ENCODE measurements around the gene ARL8B. TPM values are rescaled to one million over a fixed set of nuclear protein-coding genes. Genes with fewer than 3 reads are reported as not detected.

ARL8B gene
- total and polyA plus RNA-seq, 9 of the 15 experiments (the other 6 are each of a cell fraction or from before 2014, with no cell fraction given) = 28.5 to 99.4 (median 77.2) TPM

- TF ChIP-seq EP300 (IDR thresholded peaks at IDR 0.05; ENCODE audit: low read length) = peak; percentile 44
- TF ChIP-seq IRF9 (tag; IDR thresholded peaks at IDR 0.05) = 0 out of 2 replicates have a peak, but pooled peaks have one; percentile 40
- TF ChIP-seq PKNOX1 (IDR thresholded peaks at IDR 0.05) = peak; percentile 84
- TF ChIP-seq ZBTB1 (CRISPR knock-in tag; IDR thresholded peaks at IDR 0.05; ENCODE audit: borderline replicate concordance, low read depth) = no peak
- TF ChIP-seq IRF1 (CRISPR knock-in tag; IDR thresholded peaks at IDR 0.05; ENCODE audit: borderline replicate concordance) = no peak
- TF ChIP-seq MEIS2 (IDR thresholded peaks at IDR 0.05; ENCODE audit: partially characterized antibody) = peak; percentile 94
- TF ChIP-seq CBFA2T3 (IDR thresholded peaks at IDR 0.05) = 0 out of 2 replicates have a peak, but pooled peaks have one; percentile 7
Observed at GRCh38 chr3:5149306-5149880, 27.3 kb downstream of the ARL8B start (continued).

GRCh38 chr3:5151586-5151985 lies 29.5 kb downstream of the ARL8B start:
- CTCF ChIA-PET (ENCODE audit: low intra/inter-chr PET ratio) = no interaction called here
- ATAC-seq = peak; percentile 85
- Histone ChIP-seq H3K4me3 (no peak overlapping the region), H4K20me1 (replicated peaks; ENCODE audit: control insufficient read depth, insufficient read depth, low read length) (peaks cover 12% of the 10 kb centered on the region), H3K4me2 (ENCODE audit: insufficient read depth, low read length) (peak overlapping the region; percentile 37; the same call in 1 of the 2 replicates), H2AFZ (ENCODE audit: low read depth, low read length) (no peak overlapping the region), H3K9ac (ENCODE audit: insufficient read depth in 1 of 2, low read depth in 2 of 2, low read length in 2 of 2) (no peak overlapping the region), H3K9me3 (replicated peaks; ENCODE audit: control insufficient read depth, insufficient read depth, low read depth, low read length) (0 out of 2 replicates have a peak, but pooled peaks cover 2% of the 10 kb centered on the region), H3K79me2 (ENCODE audit: control insufficient read depth, insufficient read depth, low read length) (peaks cover 98% of the 10 kb centered on the region), H3K27me3 (ENCODE audit: control insufficient read depth in 2 of 2, insufficient read depth in 2 of 2, low read length in 2 of 2) (no peaks in the 10 kb centered on the region), H3K4me1 (replicated peaks in 1 of 2; ENCODE audit: control insufficient read depth in 2 of 2, insufficient read depth in 2 of 2, low read length in 2 of 2) (peaks cover 21 to 25% of the 10 kb centered on the region in 2 experiments), H3K9me1 (ENCODE audit: control insufficient read depth, insufficient read depth, low read length) (no peaks in the 10 kb centered on the region), H3K27ac (ENCODE audit: extremely low read depth, low read depth, low read length) (no peak overlapping the region; the same call in 2 of the 3 replicates), H3K36me3 (ENCODE audit: control insufficient read depth, insufficient read depth, low read length) (peaks cover 4% of the 10 kb centered on the region; the same call in 1 of the 3 replicates)
- WGBS (ENCODE audit: insufficient coverage, low coverage, missing lambda C conversion rate) = 22% methylated on average over 6 of the region's 6 CpGs
- in situ Hi-C loops (cut with MboI) = no loop called here
- DNase-seq (ENCODE audit: extremely low read depth in 1 of 4, low spot score in 3 of 4) = peak; percentile 55 to 73 (median 64)
- no TSS peak for BruUV-seq (replicated peaks)
- POLR2A ChIA-PET = interaction anchor here (0.6 to 3.6 kb wide), 9 partner anchors 9 to 658 kb away, joined by 3 to 12 read pairs (median 5); partner anchors contain the start of gene ITPR1
- FAIRE-seq = peak; percentile 60
- intact Hi-C loops (cut with micrococcal nuclease) = no loop called here
- TF ChIP-seq CREB1 (IDR thresholded peaks at IDR 0.05) (0 out of 2 replicates have a peak, but pooled peaks have one; percentile 7), CREB1 (CRISPR knock-in tag; IDR thresholded peaks at IDR 0.05) (no peak), FOXM1 (IDR thresholded peaks at IDR 0.05; ENCODE audit: low read depth) (0 out of 2 replicates have a peak, but pooled peaks have one; percentile 46), FOXM1 (CRISPR knock-in tag; IDR thresholded peaks at IDR 0.05; ENCODE audit: low read depth) (no peak), EGR1 (conservative IDR thresholded peaks at IDR 0.05) (peak; percentile 62), NFE2L1 (tag; IDR thresholded peaks at IDR 0.05; ENCODE audit: borderline replicate concordance, low read depth) (no peak), GATA2 (CRISPR knock-in tag; IDR thresholded peaks at IDR 0.05) (peak; percentile 64), ZNF740 (CRISPR knock-in tag; IDR thresholded peaks at IDR 0.05) (peak; percentile 82; the same call in 1 of the 2 replicates), ZNF740 (tag; IDR thresholded peaks at IDR 0.05) (peak in 1 of 2 experiments; percentile 89; a peak in 2 of 4 replicates)

Data from K562 (cell line).